K562 (cell line): ENCODE data around the gene ECHDC3. TPM values are rescaled to one million over a fixed set of nuclear protein-coding genes. Genes with fewer than 3 reads are reported as not detected.

Source experiments
- ATAC-seq: fragments of 200-7000 bp; cut with Tn5 transposase; 3 replicates; pipeline ENCODE4 v1.9.1; 2020; ENCODE audit warnings: moderate library complexity
- BruUV-seq: library from RNA; stranded (reverse); fragments of 400-500 nt; replicated peaks from 2 replicates; lab custom pipeline; 2021; lab: Mats Ljungman, UMichigan
- CTCF ChIA-PET: fragments of 300-600 bp; formaldehyde crosslinking; extraction: SDS; loops from one replicate; lab custom pipeline; 2021; ENCODE audit warnings: low intra/inter-chr PET ratio; lab: Yijun Ruan, JAX
- POLR2A ChIA-PET: fragments of 300-600, 350-650 bp; sonication (Branson Sonifier 250); formaldehyde crosslinking; extraction: SDS; loops from one replicate; lab custom pipeline; 2021; ENCODE audit warnings: antibody characterized with exemption, inconsistent platforms; lab: Yijun Ruan, JAX
- DNase-seq, 4 experiments: peaks; one replicate each; pipeline versions ENCODE4 v3.0.0 to v3.0.0-alpha.2; 2011 to 2018; ENCODE audit warnings: low spot score in 3 of 4, mixed read lengths in 3 of 4; ENCODE audit errors: extremely low read depth in 1 of 4
- FAIRE-seq: peaks from 2 replicates; lab custom pipeline; 2011; peaks lifted over from hg19 to GRCh38; lab: Jason Lieb, UNC
- H2AFZ ChIP-seq: 2 replicates; pipeline ENCODE4 v1.6.0; 2011; ENCODE audit warnings: low read depth, low read length, control low read depth, inconsistent platforms
- H3K27ac ChIP-seq: fragments of 200-600 bp; 3 replicates; pipeline ENCODE4 v1.8.0; 2011; ENCODE audit warnings: low read depth, mild to moderate bottlenecking, control low read depth, inconsistent platforms, low read length, moderate library complexity, mixed read lengths; ENCODE audit errors: extremely low read depth
- H3K27me3 ChIP-seq, 2 experiments: fragments of 300-600 bp in 1 of 2; 2 replicates in 1 of 2; 3 replicates in 1 of 2; pipeline versions ENCODE4 v1.6.0 to v1.8.0; 2011; ENCODE audit warnings: inconsistent platforms in 2 of 2, low read length in 2 of 2, mild to moderate bottlenecking in 1 of 2, mixed read lengths in 1 of 2, moderate library complexity in 1 of 2; ENCODE audit not compliant: control insufficient read depth in 2 of 2, insufficient read depth in 2 of 2
- H3K36me3 ChIP-seq: fragments of 300-600 bp; 3 replicates; pipeline ENCODE4 v1.8.0; 2011; ENCODE audit warnings: mild to moderate bottlenecking, low read length, inconsistent platforms; ENCODE audit not compliant: control insufficient read depth, insufficient read depth
- H3K4me1 ChIP-seq, 2 experiments: fragments of 200-600 bp in 1 of 2; replicated peaks in 1 of 2; 2 replicates in 1 of 2; 3 replicates in 1 of 2; pipeline versions ENCODE4 v1.5.1 to v1.8.0; 2011; ENCODE audit warnings: inconsistent platforms in 2 of 2, low read length in 2 of 2, mild to moderate bottlenecking in 1 of 2, mixed read lengths in 1 of 2, moderate library complexity in 1 of 2; ENCODE audit not compliant: control insufficient read depth in 2 of 2, insufficient read depth in 2 of 2
- H3K4me2 ChIP-seq: 2 replicates; pipeline ENCODE4 v1.6.1; 2011; ENCODE audit warnings: low read length, control low read depth, inconsistent platforms, mixed read lengths; ENCODE audit not compliant: insufficient read depth
- H3K4me3 ChIP-seq: fragments of 200-600 bp; sonication (generic), shearing (Covaris generic); 2 replicates; pipeline ENCODE4 v1.5.1; 2016; ENCODE audit warnings: control low read depth, inconsistent platforms
- H3K79me2 ChIP-seq: fragments of 200-600 bp; 3 replicates; pipeline ENCODE4 v1.8.0; 2011; ENCODE audit warnings: low read length, inconsistent platforms; ENCODE audit not compliant: control insufficient read depth, insufficient read depth
- H3K9ac ChIP-seq, 2 experiments: 2 replicates each; pipeline versions ENCODE4 v1.6.0 to v1.6.1; 2011; ENCODE audit warnings: low read depth in 2 of 2, low read length in 2 of 2, control low read depth in 1 of 2, inconsistent platforms in 1 of 2, mild to moderate bottlenecking in 1 of 2, mixed read lengths in 1 of 2; ENCODE audit not compliant: insufficient read depth in 1 of 2
- H3K9me1 ChIP-seq: one replicate; pipeline ENCODE4 v1.6.0; 2011; ENCODE audit warnings: inconsistent platforms, mild to moderate bottlenecking, low read length, moderate library complexity; ENCODE audit not compliant: control insufficient read depth, insufficient read depth
- H3K9me3 ChIP-seq: replicated peaks from 2 replicates; pipeline ENCODE4 v1.5.1; 2011; ENCODE audit warnings: low read depth, low read length, inconsistent platforms; ENCODE audit not compliant: control insufficient read depth, insufficient read depth
- H4K20me1 ChIP-seq: replicated peaks from 2 replicates; pipeline ENCODE4 v1.6.1; 2011; ENCODE audit warnings: low read length, inconsistent platforms, mixed read lengths; ENCODE audit not compliant: control insufficient read depth, insufficient read depth
- AFF1 ChIP-seq, 2 experiments: fragments of 450-650 bp; IDR thresholded peaks; 2 replicates each; pipeline ENCODE4 v1.6.1; 2018; ENCODE audit warnings: mild to moderate bottlenecking in 2 of 2, low read depth in 1 of 2; ENCODE audit not compliant: partially characterized antibody in 2 of 2
- DLX4 ChIP-seq: fragments of 250-450 bp; sonication (Bioruptor Pico); IDR thresholded peaks from 2 replicates; pipeline ENCODE4 v1.6.1; 2021; ENCODE audit warnings: mild to moderate bottlenecking
- KLF16 ChIP-seq: IDR thresholded peaks from 2 replicates; pipeline ENCODE4 v1.6.1; 2016; ENCODE audit warnings: antibody characterized with exemption
- NR1H2 ChIP-seq: sonication (generic); formaldehyde crosslinking; IDR thresholded peaks from 2 replicates; pipeline ENCODE4 v1.4.0; 2020; ENCODE audit warnings: mild to moderate bottlenecking, missing genetic modification reagents
- RBM15 ChIP-seq: fragments of 200-400 bp; formaldehyde crosslinking; IDR thresholded peaks from 2 replicates; pipeline ENCODE4 v1.6.1; 2018; ENCODE audit warnings: mild to moderate bottlenecking, low read length, moderate library complexity; ENCODE audit not compliant: insufficient read depth
- SP2 ChIP-seq: IDR thresholded peaks from 2 replicates; pipeline ENCODE4 v1.6.1; 2011; ENCODE audit warnings: mild to moderate bottlenecking, low read depth, low read length, moderate library complexity; ENCODE audit not compliant: poor library complexity, severe bottlenecking; ENCODE audit errors: extremely low read depth
- TAF9B ChIP-seq: fragments of 450-650 bp; IDR thresholded peaks from 2 replicates; pipeline ENCODE4 v1.6.1; 2018; ENCODE audit warnings: mild to moderate bottlenecking; ENCODE audit not compliant: partially characterized antibody
- TARDBP ChIP-seq: fragments of 450-650 bp; IDR thresholded peaks from 2 replicates; pipeline ENCODE4 v1.6.1; 2016
- ZBTB7A ChIP-seq: IDR thresholded peaks from 2 replicates; pipeline ENCODE4 v1.6.1; 2011; ENCODE audit warnings: low read depth, mild to moderate bottlenecking, low read length, moderate library complexity, borderline replicate concordance; ENCODE audit not compliant: control insufficient read depth
- ZNF282 ChIP-seq: sonication (generic); formaldehyde crosslinking; IDR thresholded peaks from 2 replicates; pipeline ENCODE4 v1.8.1; 2023; ENCODE audit warnings: missing genetic modification reagents
- WGBS: fragments of 100-300 bp; shearing (Covaris generic); methylation state at CpG from one replicate; pipeline ENCODE4 v1.1.6; 2016; ENCODE audit warnings: low coverage, mixed read lengths; ENCODE audit not compliant: insufficient coverage; ENCODE audit errors: missing lambda C conversion rate; 5-methylcytosine and 5-hydroxymethylcytosine counted together
- in situ Hi-C: fragments of 300-500 bp; cut with MboI; formaldehyde crosslinking; loops from 4 replicates; pipeline ENCODE4 v1.15.0; 2018; ENCODE audit warnings: inconsistent platforms, mixed read lengths
- intact Hi-C: fragments of 100-400 bp; cut with micrococcal nuclease; formaldehyde crosslinking; loops from 2 replicates; pipeline ENCODE4 v1.14.2; 2022
- polyA plus RNA-seq, 8 experiments: library from polyadenylated mRNA; depleted of rRNA in 4 of 8; stranded (reverse) in 5 of 8; unstranded in 3 of 8; fragments of >200 nt; fragmentation: Nextera tagmentation in 2 of 8; fragmentation: Illumina TruSeq in 1 of 8; extraction: Ambion mirVana in 2 of 8; extraction: Trizol in 1 of 8; gene quantifications; 2 replicates each; pipeline versions ENCODE4 v1.2.1 to v1.2.3, GENCODE V29; 2011 to 2014; ENCODE audit warnings: inconsistent platforms in 1 of 8, missing spikeins in 1 of 8
- total RNA-seq, 7 experiments: library from RNA; depleted of rRNA in 6 of 7; stranded (reverse); fragments of >200 nt in 6 of 7; fragmentation: Illumina TruSeq in 2 of 7; extraction: Trizol in 2 of 7; gene quantifications; 2 replicates each; pipeline versions ENCODE4 v1.2.1 to v1.2.3, GENCODE V29; 2011 to 2021; ENCODE audit warnings: low replicate concordance in 1 of 7

The ECHDC3 gene
- total and polyA plus RNA-seq, 9 of the 15 experiments (the other 6 are each of a cell fraction or from before 2014, with no cell fraction given): 0.53 to 21.9 (median 15.7) TPM

GRCh38 chr10:11765141-11765540, 23.0 kb downstream of the ECHDC3 start:
- no peak for ATAC-seq
- WGBS: 27% methylated on average over 6 of the region's 6 CpGs
- no peak for TF ChIP-seq NR1H2 (CRISPR knock-in tag)
- TF ChIP-seq KLF16: no peak
- TF ChIP-seq ZBTB7A: no peak
- TF ChIP-seq RBM15: no peak
- TF ChIP-seq DLX4 (CRISPR knock-in tag): no peak
- TF ChIP-seq TARDBP: no peak
- TF ChIP-seq AFF1 (IDR thresholded peaks at IDR 0.05; ENCODE audit: low read depth in 1 of 2, partially characterized antibody in 2 of 2): no peak
- TF ChIP-seq SP2: no peak
- no peak for TF ChIP-seq TAF9B
- no peak for TF ChIP-seq ZNF282
- TF ChIP-seq, all 486 proteins: peak for 0
- no peaks in the 10 kb centered on the region; the same call in 1 of the 2 replicates for H4K20me1 ChIP-seq
- BruUV-seq: no TSS peak
- intact Hi-C loops: no loop called here
- CTCF ChIA-PET: no interaction called here
- H3K79me2 ChIP-seq: no peaks in the 10 kb centered on the region
- no peak overlapping the region for H2AFZ ChIP-seq
- H3K9me1 ChIP-seq: no peaks in the 10 kb centered on the region
- no peak for FAIRE-seq
- H3K9me3 ChIP-seq: no peaks in the 10 kb centered on the region
- no peaks in the 10 kb centered on the region for H3K36me3 ChIP-seq
- no peak for DNase-seq
- no peak overlapping the region for H3K9ac ChIP-seq
- POLR2A ChIA-PET: interaction anchor here (0.6 kb wide), 2 partner anchors 8 to 25 kb away, joined by 3 read pairs; no protein-coding TSS in a partner anchor
- H3K4me3 ChIP-seq: no peak overlapping the region
- no peak overlapping the region for H3K27ac ChIP-seq
- H3K27me3 ChIP-seq: no peaks in the 10 kb centered on the region
- peaks cover 0 to 4% of the 10 kb centered on the region in 2 experiments; a peak in 3 of 5 replicates for H3K4me1 ChIP-seq
- in situ Hi-C loops: loop anchor here (25.0 kb wide), 1 partner anchor 853 kb away; no protein-coding TSS in a partner anchor
- no peak overlapping the region for H3K4me2 ChIP-seq
